CD4-positive, CD25-positive, alpha-beta regulatory T cell (primary cell): ENCODE measurements around the gene MID2. TPM values are rescaled to one million over a fixed set of nuclear protein-coding genes. Genes with fewer than 3 reads are reported as not detected.
"Not testable (repeated sequence)": the region's sequence is repeated elsewhere in the genome, so short reads cannot be mapped to it uniquely, and the experiment has no call there.

Experiments used
- ATAC-seq, 2 donors: fragments of 150-1000 bp; cut with Tn5 transposase; one replicate each; pipeline ENCODE4 v1.10.0; 2021; ENCODE audit warnings: low read depth in 2 of 2, moderate number of reproducible peaks in 2 of 2, moderate library complexity in 1 of 2
- DNase-seq, 3 donors: peaks; one replicate each; pipeline versions ENCODE4 v3.0.0 to v3.0.0-alpha.2; 2012 to 2022; ENCODE audit warnings: mixed read lengths in 1 of 3
- H3K27ac ChIP-seq: one replicate; pipeline ENCODE4 v1.7.0; 2013; ENCODE audit warnings: mild to moderate bottlenecking, low read length; ENCODE audit not compliant: insufficient read depth, poor library complexity, severe bottlenecking
- H3K27me3 ChIP-seq: one replicate; pipeline ENCODE4 v1.7.0; 2013; ENCODE audit warnings: low read length; ENCODE audit not compliant: control insufficient read depth, insufficient read depth
- H3K36me3 ChIP-seq: one replicate; pipeline ENCODE4 v1.7.0; 2013; ENCODE audit warnings: mild to moderate bottlenecking, low read length, moderate library complexity; ENCODE audit not compliant: control insufficient read depth, insufficient read depth
- H3K4me1 ChIP-seq: 2 replicates; pipeline ENCODE4 v1.7.0; 2013; ENCODE audit warnings: mild to moderate bottlenecking, low read length; ENCODE audit not compliant: insufficient read depth, control insufficient read depth, poor library complexity, severe bottlenecking
- H3K4me3 ChIP-seq: one replicate; pipeline ENCODE4 v1.7.0; 2013; ENCODE audit warnings: low read depth, mild to moderate bottlenecking, low read length, moderate library complexity
- H3K9me3 ChIP-seq, 2 experiments: 1 replicate in 1 of 2; 2 replicates in 1 of 2; pipeline ENCODE4 v1.7.0; 2013; ENCODE audit warnings: low read length in 2 of 2, mild to moderate bottlenecking in 1 of 2, moderate library complexity in 1 of 2; ENCODE audit not compliant: control insufficient read depth in 2 of 2
- H3K27ac Mint-ChIP-seq, 3 donors: one replicate each; pipeline ENCODE4 v1.8.0; 2020 to 2022; ENCODE audit warnings: mild to moderate bottlenecking in 3 of 3, mixed read lengths in 3 of 3, moderate library complexity in 2 of 3
- H3K27me3 Mint-ChIP-seq: one replicate; pipeline ENCODE4 v1.8.0; 2022; ENCODE audit warnings: mild to moderate bottlenecking, mixed read lengths
- H3K36me3 Mint-ChIP-seq: one replicate; pipeline ENCODE4 v1.8.0; 2020; ENCODE audit warnings: mixed read lengths
- H3K4me1 Mint-ChIP-seq, 4 donors: one replicate each; pipeline ENCODE4 v1.8.0; 2020 to 2022; ENCODE audit warnings: mixed read lengths in 4 of 4, mild to moderate bottlenecking in 1 of 4
- H3K4me3 Mint-ChIP-seq, 4 donors: one replicate each; pipeline ENCODE4 v1.8.0; 2020 to 2022; ENCODE audit warnings: mild to moderate bottlenecking in 4 of 4, mixed read lengths in 4 of 4, moderate library complexity in 3 of 4
- H3K9me3 Mint-ChIP-seq, 7 donors: one replicate each; pipeline ENCODE4 v1.8.0; 2020 to 2022; ENCODE audit warnings: mixed read lengths in 7 of 7, mild to moderate bottlenecking in 3 of 7, moderate library complexity in 2 of 7
- polyA plus RNA-seq, 4 donors: library from polyadenylated mRNA; unstranded; fragments of 300-500 nt; fragmentation: Illumina TruSeq; gene quantifications; one replicate each; pipeline ENCODE4 v1.2.3, GENCODE V29; 2021
- total RNA-seq: library from RNA; stranded (reverse); gene quantifications from one replicate; pipeline ENCODE4 v1.2.3, GENCODE V29; 2022

The MID2 gene
- total and polyA plus RNA-seq, 5 donors from 2014 or later = 2.3 to 6.6 (median 5.7) TPM

DNA sequence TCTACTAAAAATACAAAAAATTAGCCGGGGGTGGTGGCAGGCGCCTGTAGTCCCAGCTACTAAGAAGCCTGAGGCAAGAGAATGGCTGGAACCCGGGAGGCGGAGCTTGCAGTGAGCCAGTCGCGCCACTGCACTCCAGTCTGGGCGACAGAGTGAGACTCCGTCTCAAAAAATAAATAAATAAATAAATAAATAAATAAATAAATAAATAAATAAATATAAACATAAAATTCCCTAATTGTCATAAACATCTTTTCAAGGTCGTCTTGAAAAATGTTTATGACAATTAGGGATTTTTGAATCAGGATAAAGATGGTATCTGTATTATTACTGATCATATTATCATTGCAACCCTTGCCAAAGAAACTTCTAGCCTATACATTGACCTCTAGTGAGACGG is 15.6 kb upstream of the MID2 start:
- not testable (repeated sequence) for H3K9me3 ChIP-seq, H3K4me3 Mint-ChIP-seq, ATAC-seq, H3K36me3 Mint-ChIP-seq, DNase-seq, H3K36me3 ChIP-seq, H3K27me3 ChIP-seq, H3K4me1 ChIP-seq, H3K4me1 Mint-ChIP-seq, H3K27ac ChIP-seq, H3K27ac Mint-ChIP-seq, H3K4me3 ChIP-seq, H3K9me3 Mint-ChIP-seq, H3K27me3 Mint-ChIP-seq

DNA sequence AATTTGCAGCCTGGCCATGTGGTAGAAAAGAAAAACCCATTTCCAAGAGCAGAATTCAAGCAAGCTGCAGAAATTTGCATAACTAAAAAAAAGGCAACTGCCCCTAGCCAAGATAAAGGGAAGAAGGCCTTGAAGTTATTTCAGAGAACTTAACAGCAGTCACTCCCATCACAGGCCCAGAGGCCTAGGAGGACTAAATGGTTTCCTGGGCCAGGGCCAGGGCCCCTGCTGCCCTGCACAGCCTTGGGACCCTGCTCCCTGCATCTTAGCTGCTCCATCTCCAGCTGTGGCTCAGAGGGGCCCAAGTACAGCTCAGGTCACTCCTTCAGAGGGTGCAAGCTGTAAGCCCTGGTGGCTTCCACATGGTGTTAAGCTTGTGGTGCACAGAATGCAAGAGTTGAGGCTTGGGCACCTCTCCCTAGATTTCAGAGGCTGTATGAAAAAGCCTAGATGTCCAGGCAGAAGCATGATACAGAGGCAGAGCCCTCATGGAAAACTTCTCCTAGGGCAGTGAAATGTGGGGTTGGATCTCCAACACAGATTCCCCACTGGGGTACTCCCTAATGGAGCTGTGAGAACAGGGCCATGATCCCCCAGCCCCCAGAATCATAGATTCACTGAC is 6.7 kb upstream of the MID2 start:
- Mint-ChIP-seq H3K4me1 (peaks cover 0 to 7% (median 5%) of the 10 kb centered on the region in 4 donors), H3K27ac (no peak overlapping the region), H3K4me3 (no peak overlapping the region), H3K27me3 (peaks cover 6% of the 10 kb centered on the region), H3K9me3 (peaks cover 0 to 3% (median 0%) of the 10 kb centered on the region in 7 donors), H3K36me3 (no peaks in the 10 kb centered on the region)
- DNase-seq = no peak
- H3K36me3 ChIP-seq = no peaks in the 10 kb centered on the region
- H3K27ac ChIP-seq = no peak overlapping the region
- no peaks in the 10 kb centered on the region for H3K27me3 ChIP-seq
- H3K4me1 ChIP-seq = no peaks in the 10 kb centered on the region
- ATAC-seq = no peak
- H3K4me3 ChIP-seq = no peak overlapping the region
- peaks cover 0 to 11% of the 10 kb centered on the region in 2 experiments for H3K9me3 ChIP-seq

- H3K4me3 Mint-ChIP-seq = no peak overlapping the region
Observed at GRCh38 chrX:107823042-107823441, 2.6 kb upstream of the MID2 start.

DNA sequence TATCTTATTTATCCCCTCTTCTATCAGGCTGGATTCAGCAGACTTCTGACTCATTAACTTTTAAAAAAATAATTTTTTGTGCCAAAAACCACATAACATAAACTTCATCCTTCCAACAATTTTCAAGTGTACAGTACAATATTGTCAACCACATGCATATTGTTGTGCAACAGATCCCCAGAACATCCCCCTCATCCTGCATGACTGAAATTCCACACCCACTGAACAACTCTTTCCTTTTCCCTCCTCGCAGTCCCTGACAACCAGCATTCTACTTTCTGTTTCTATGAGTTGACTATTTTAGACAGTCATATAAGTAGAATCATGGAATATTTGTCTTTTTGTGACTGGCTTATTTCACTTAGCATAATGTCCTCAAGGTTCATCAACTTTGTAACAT is 2.2 kb upstream of the MID2 start:
- Mint-ChIP-seq H3K27ac (no peak overlapping the region), H3K4me1 (peaks cover 12 to 34% (median 14%) of the 10 kb centered on the region in 4 donors), H3K4me3 (no peak overlapping the region), H3K9me3 (peaks cover 0 to 3% (median 0%) of the 10 kb centered on the region in 7 donors), H3K27me3 (peaks cover 22% of the 10 kb centered on the region), H3K36me3 (no peaks in the 10 kb centered on the region)
- Histone ChIP-seq H3K4me3 (no peak overlapping the region), H3K36me3 (no peaks in the 10 kb centered on the region), H3K27ac (no peak overlapping the region), H3K9me3 (peaks cover 0 to 11% of the 10 kb centered on the region in 2 experiments), H3K4me1 (peaks cover 9% of the 10 kb centered on the region), H3K27me3 (peaks cover 4% of the 10 kb centered on the region)
- DNase-seq = no peak
- no peak for ATAC-seq

More at GRCh38 chrX:107823042-107823441, 2.6 kb upstream of the MID2 start:
- Mint-ChIP-seq H3K4me1 (peaks cover 11 to 31% (median 14%) of the 10 kb centered on the region in 4 donors), H3K9me3 (peaks cover 0 to 3% (median 0%) of the 10 kb centered on the region in 7 donors), H3K36me3 (no peaks in the 10 kb centered on the region), H3K27me3 (peaks cover 20% of the 10 kb centered on the region), H3K27ac (no peak overlapping the region)
- Histone ChIP-seq H3K4me3 (no peak overlapping the region), H3K9me3 (peaks cover 0 to 11% of the 10 kb centered on the region in 2 experiments), H3K36me3 (no peaks in the 10 kb centered on the region), H3K27me3 (peaks cover 4% of the 10 kb centered on the region), H3K27ac (no peak overlapping the region), H3K4me1 (peaks cover 9% of the 10 kb centered on the region)
- no peak for DNase-seq
- no peak for ATAC-seq

- H3K4me3 ChIP-seq = peak overlapping the region; percentile 57
- peak overlapping the region in 2 of 3 donors; percentile 83 to 92 for H3K27ac Mint-ChIP-seq
- H3K27me3 Mint-ChIP-seq = peaks cover 22% of the 10 kb centered on the region
- ATAC-seq (peak; percentile 52 to 75), DNase-seq (peak; percentile 20 to 41 (median 40))
- no peaks in the 10 kb centered on the region for H3K36me3 Mint-ChIP-seq
- peaks cover 9% of the 10 kb centered on the region for H3K4me1 ChIP-seq
- H3K4me3 Mint-ChIP-seq = peak overlapping the region; percentile 84 to 93 (median 90)
- peaks cover 12 to 46% (median 16%) of the 10 kb centered on the region in 4 donors for H3K4me1 Mint-ChIP-seq
- no peaks in the 10 kb centered on the region for H3K9me3 ChIP-seq
- no peaks in the 10 kb centered on the region for H3K36me3 ChIP-seq
- H3K9me3 Mint-ChIP-seq = no peaks in the 10 kb centered on the region
- peak overlapping the region; percentile 19 for H3K27ac ChIP-seq
- H3K27me3 ChIP-seq = peaks cover 4% of the 10 kb centered on the region
Observed at GRCh38 chrX:107826238-107827029, 768 bp downstream of the MID2 start.

DNA sequence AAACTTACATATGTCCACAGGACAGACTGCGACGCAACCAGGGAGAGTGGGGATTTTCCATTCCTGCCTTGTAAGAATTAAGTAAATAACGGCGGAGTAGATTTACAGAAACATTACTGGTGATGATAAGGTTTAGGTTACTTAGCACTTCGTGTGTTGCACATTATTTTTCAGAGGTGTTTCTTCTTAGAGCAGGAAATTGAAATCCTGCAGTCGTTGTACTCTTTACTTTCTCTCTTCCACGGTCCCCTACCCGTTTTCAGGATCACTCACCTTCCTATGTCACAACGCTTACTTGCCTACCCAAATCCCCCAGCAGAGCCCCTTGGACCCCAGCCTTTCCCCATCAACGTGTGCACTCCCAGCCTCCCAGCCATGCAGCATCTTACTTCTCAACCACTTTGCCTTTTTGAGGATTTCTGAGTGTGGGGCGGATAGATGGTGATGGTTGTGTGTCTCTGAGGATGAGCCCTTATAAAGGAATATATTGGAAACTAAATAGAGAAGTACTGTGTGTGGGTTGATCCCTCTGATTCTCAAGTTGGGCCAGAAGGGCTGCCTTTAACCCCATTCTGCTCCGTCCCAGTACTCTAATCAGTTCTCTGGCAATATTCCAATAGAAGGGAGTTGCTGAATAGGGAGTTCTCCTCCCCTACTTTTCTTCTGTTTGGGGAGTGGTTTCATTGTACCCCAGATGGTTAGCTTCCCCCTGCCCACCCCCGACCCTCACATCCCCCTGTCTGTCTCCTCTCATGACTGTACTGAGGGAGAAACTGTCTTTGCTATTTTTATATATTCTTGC is 1.6 kb downstream of the MID2 start:
- H3K4me1 Mint-ChIP-seq = peaks cover 12 to 47% (median 16%) of the 10 kb centered on the region in 4 donors
- ATAC-seq = no peak
- Histone ChIP-seq H3K27ac (peak overlapping the region; percentile 33), H3K4me1 (peaks cover 9% of the 10 kb centered on the region), H3K4me3 (peak overlapping the region; percentile 57), H3K36me3 (no peaks in the 10 kb centered on the region), H3K27me3 (peaks cover 4% of the 10 kb centered on the region), H3K9me3 (no peaks in the 10 kb centered on the region)
- H3K4me3 Mint-ChIP-seq = peak overlapping the region; percentile 84 to 93 (median 90)
- no peaks in the 10 kb centered on the region for H3K9me3 Mint-ChIP-seq
- DNase-seq = peak in 2 of 3 donors; percentile 11 to 22
- no peaks in the 10 kb centered on the region for H3K36me3 Mint-ChIP-seq
- H3K27ac Mint-ChIP-seq = peak overlapping the region; percentile 83 to 97 (median 92)
- H3K27me3 Mint-ChIP-seq = peaks cover 22% of the 10 kb centered on the region

DNA sequence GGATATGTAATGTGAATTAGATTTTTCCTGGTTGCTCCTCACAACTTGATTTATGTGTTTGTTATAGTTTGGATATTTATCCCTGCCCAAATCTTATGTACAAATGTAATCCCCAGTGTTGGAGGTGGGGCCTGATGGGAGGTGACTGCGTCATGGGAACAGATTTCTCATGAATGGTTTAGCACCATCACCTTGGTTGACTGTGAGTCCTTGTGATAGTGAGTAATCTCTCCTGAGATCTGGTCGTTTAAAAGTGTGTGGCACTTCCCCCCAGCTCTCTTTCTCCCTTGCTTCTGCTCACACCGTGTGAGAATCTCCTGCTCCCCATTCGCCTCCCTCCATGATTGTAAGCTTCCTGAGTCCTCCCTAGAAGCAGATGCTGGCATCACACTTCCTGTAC is 2.2 kb downstream of the MID2 start:
- Histone ChIP-seq H3K27ac (no peak overlapping the region), H3K36me3 (no peaks in the 10 kb centered on the region), H3K9me3 (no peaks in the 10 kb centered on the region), H3K4me1 (peaks cover 9% of the 10 kb centered on the region), H3K27me3 (peaks cover 4% of the 10 kb centered on the region), H3K4me3 (no peak overlapping the region)
- ATAC-seq = no peak
- no peaks in the 10 kb centered on the region for H3K9me3 Mint-ChIP-seq
- H3K27me3 Mint-ChIP-seq = peaks cover 22% of the 10 kb centered on the region
- peaks cover 12 to 47% (median 16%) of the 10 kb centered on the region in 4 donors for H3K4me1 Mint-ChIP-seq
- no peak for DNase-seq
- no peaks in the 10 kb centered on the region for H3K36me3 Mint-ChIP-seq
- H3K27ac Mint-ChIP-seq = no peak overlapping the region
- peak overlapping the region in 3 of 4 donors; percentile 67 to 91 (median 84) for H3K4me3 Mint-ChIP-seq
